Measurements from ENCODE around the gene NUPR1. TPM values are rescaled to one million over a fixed set of nuclear protein-coding genes. Genes with fewer than 3 reads are reported as not detected.

NUPR1 gene
- polyA plus RNA-seq, 2 of the 4 experiments (the other 2 are of a cell fraction), result 29.3 to 47.8 TPM

DNA sequence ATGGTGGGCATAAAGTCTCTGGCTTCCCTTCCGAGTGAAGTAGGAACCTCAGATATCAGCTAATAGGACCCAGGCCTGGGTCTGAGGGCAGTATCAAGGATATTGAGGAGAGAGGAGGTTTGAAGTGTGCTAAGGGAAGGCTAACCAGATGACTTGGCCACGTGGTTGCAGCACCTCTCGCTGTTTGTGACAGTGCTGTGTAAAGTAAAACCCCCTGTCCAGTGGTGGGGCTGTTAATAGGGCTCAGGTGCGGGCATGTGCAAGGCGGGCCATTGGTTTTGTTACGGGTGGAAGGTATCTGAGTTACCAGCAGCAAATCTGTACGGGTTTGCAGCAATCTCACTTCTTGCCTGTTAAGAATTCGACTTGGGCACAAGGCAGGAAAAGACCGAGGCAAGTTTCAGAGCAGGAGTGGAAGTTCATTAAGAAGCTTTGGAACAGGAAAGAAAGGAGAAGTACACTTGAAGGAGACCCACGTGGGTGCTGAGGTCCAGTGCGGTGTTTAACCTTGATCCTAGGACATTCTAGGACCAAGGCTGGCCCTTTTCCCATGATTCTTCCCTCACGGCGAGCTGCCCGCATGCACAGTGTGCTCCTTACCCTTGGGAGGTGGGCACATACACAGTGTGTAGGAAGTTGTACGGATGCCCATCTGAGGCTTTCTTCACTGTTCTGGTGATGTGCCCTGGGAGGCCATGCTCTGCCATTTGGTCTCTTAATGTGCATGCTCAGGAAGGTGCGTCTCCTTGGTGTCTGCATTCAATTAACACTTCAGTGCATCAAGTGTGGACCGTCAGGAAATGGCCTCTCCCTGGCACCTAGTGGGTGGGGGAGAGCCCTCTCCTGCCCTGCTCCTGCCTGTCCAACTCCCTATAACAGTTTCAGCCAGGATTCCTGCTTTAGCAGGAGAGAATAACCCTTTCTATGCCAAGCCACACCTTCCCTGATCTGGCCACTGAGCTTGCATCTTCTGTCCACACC, 35.3 kb upstream of the NUPR1 start:
- ChIA-PET POLR2A (no interaction called here), CTCF (no interaction called here)
- Histone ChIP-seq H3K4me2 (no peak overlapping the region), H3K9me3 (no peaks in the 10 kb centered on the region), H3K27ac (no peak overlapping the region), H3K4me3 (no peak overlapping the region), H3K4me1 (no peaks in the 10 kb centered on the region)
- FAIRE-seq (no peak), DNase-seq (ENCODE audit: low read depth in 1 of 2, low spot score in 1 of 2) (no peak), ATAC-seq (peak in 1 of 2 experiments; percentile 52; a peak in 1 of 6 replicates)
- WGBS (ENCODE audit: missing lambda C conversion rate), result 84% methylated on average over 17 of the region's 17 CpGs
- TF ChIP-seq TP53 (CRISPR knock-in tag; IDR thresholded peaks at IDR 0.05), result no peak
- TF ChIP-seq MAZ (IDR thresholded peaks at IDR 0.05; ENCODE audit: borderline replicate concordance, low read depth, low read length), result no peak
- TF ChIP-seq MYC (IDR thresholded peaks at IDR 0.05; ENCODE audit: borderline replicate concordance, low read length), result no peak
- no peak for TF ChIP-seq RCOR1 (IDR thresholded peaks at IDR 0.05; ENCODE audit: low read depth, low read length)
- TF ChIP-seq, protein P1, sequence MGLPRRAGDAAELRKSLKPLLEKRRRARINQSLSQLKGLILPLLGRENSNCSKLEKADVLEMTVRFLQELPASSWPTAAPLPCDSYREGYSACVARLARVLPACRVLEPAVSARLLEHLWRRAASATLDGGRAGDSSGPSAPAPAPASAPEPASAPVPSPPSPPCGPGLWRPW (IDR thresholded peaks at IDR 0.05), result no peak

DNA sequence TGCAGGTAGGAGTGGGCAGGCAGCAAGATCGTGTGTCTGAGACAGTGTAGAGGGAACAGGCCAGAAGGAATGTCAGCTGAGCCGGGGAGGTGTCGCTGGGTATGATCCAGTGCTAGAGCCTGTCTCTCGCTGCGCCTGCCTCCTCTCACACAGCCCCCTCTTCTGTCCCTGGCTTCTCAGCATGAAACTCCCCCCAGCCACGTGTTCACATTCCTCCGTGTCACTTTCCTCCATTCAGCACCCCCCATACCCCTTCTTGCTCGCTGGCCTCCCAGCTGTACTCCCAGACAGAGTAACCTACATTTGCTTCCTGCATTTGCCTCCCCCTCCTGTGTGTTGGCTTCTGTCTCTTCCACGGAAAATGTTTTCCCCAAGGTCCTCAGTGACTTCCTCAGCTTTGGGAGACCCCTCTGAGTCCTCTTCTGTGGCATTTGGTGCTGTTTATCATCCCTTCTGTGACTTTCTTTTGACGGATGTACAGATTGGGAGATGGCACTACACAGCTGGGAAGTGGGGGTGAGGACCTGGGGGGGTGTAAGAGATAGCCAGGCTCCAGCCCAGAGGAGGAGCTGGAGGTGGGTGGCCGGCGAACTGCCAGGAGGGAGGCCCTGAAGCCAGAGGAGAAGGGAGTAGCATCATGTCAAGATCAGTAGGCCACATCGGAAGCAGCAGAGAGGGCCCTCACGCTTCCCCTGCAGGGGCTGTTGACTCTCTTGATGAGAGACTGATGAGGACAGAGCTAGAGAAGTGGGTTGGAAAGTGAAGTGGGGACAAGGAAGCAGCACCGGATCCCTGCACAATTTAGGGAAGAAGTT, 34.1 kb upstream of the NUPR1 start:
- peaks cover 1% of the 10 kb centered on the region; the same call in 2 of the 3 replicates for H3K9me3 ChIP-seq
- no peak overlapping the region for H3K27ac ChIP-seq
- no peaks in the 10 kb centered on the region for H3K4me1 ChIP-seq
- FAIRE-seq (no peak), ATAC-seq (no peak), DNase-seq (ENCODE audit: low read depth in 1 of 2, low spot score in 1 of 2) (no peak)
- TF ChIP-seq, protein P2, sequence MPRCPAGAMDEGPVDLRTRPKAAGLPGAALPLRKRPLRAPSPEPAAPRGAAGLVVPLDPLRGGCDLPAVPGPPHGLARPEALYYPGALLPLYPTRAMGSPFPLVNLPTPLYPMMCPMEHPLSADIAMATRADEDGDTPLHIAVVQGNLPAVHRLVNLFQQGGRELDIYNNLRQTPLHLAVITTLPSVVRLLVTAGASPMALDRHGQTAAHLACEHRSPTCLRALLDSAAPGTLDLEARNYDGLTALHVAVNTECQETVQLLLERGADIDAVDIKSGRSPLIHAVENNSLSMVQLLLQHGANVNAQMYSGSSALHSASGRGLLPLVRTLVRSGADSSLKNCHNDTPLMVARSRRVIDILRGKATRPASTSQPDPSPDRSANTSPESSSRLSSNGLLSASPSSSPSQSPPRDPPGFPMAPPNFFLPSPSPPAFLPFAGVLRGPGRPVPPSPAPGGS (IDR thresholded peaks at IDR 0.05), result no peak
- TF ChIP-seq RAD21 (conservative IDR thresholded peaks at IDR 0.05 in 1 of 2, IDR thresholded peaks at IDR 0.05 in 1 of 2) (no peak), ZFP36 (IDR thresholded peaks at IDR 0.05; ENCODE audit: borderline replicate concordance, partially characterized antibody) (no peak), NFE2L2 (conservative IDR thresholded peaks at IDR 0.05; ENCODE audit: low read length) (no peak), MYC (IDR thresholded peaks at IDR 0.05; ENCODE audit: borderline replicate concordance, low read length) (no peak), E2F6 (IDR thresholded peaks at IDR 0.05; ENCODE audit: borderline replicate concordance, low read depth) (no peak), ESRRA (IDR thresholded peaks at IDR 0.05; ENCODE audit: borderline replicate concordance, low read length) (no peak), FOSB (CRISPR knock-in tag; IDR thresholded peaks at IDR 0.05) (no peak), POLR2A (IDR thresholded peaks at IDR 0.05; ENCODE audit: low read length) (no peak), SMC3 (IDR thresholded peaks at IDR 0.05) (no peak), MAFK (IDR thresholded peaks at IDR 0.05; ENCODE audit: partially characterized antibody) (no peak), TFCP2L1 (CRISPR knock-in tag; IDR thresholded peaks at IDR 0.05) (no peak), POLR2AphosphoS2 (conservative IDR thresholded peaks at IDR 0.05; ENCODE audit: low read length) (no peak), RARB (CRISPR knock-in tag; IDR thresholded peaks at IDR 0.05) (no peak), RFX5 (IDR thresholded peaks at IDR 0.05) (no peak)
- TF ChIP-seq, protein P3, sequence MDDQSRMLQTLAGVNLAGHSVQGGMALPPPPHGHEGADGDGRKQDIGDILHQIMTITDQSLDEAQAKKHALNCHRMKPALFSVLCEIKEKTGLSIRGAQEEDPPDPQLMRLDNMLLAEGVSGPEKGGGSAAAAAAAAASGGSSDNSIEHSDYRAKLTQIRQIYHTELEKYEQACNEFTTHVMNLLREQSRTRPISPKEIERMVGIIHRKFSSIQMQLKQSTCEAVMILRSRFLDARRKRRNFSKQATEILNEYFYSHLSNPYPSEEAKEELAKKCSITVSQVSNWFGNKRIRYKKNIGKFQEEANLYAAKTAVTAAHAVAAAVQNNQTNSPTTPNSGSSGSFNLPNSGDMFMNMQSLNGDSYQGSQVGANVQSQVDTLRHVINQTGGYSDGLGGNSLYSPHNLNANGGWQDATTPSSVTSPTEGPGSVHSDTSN (IDR thresholded peaks at IDR 0.05), result no peak
- TF ChIP-seq, protein P4, sequence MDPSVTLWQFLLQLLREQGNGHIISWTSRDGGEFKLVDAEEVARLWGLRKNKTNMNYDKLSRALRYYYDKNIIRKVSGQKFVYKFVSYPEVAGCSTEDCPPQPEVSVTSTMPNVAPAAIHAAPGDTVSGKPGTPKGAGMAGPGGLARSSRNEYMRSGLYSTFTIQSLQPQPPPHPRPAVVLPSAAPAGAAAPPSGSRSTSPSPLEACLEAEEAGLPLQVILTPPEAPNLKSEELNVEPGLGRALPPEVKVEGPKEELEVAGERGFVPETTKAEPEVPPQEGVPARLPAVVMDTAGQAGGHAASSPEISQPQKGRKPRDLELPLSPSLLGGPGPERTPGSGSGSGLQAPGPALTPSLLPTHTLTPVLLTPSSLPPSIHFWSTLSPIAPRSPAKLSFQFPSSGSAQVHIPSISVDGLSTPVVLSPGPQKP (IDR thresholded peaks at IDR 0.05; ENCODE audit: low read depth, low read length), result no peak
- TF ChIP-seq, protein P5, sequence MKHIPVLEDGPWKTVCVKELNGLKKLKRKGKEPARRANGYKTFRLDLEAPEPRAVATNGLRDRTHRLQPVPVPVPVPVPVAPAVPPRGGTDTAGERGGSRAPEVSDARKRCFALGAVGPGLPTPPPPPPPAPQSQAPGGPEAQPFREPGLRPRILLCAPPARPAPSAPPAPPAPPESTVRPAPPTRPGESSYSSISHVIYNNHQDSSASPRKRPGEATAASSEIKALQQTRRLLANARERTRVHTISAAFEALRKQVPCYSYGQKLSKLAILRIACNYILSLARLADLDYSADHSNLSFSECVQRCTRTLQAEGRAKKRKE (CRISPR knock-in tag; IDR thresholded peaks at IDR 0.05; ENCODE audit: low read depth), result no peak
- WGBS (ENCODE audit: missing lambda C conversion rate), result 91% methylated on average over 15 of the region's 15 CpGs
- H3K4me3 ChIP-seq, result no peak overlapping the region
- ChIA-PET POLR2A (no interaction called here), CTCF (interaction anchor here (1.5 kb wide), 1 partner anchor 43 kb away, joined by 4 read pairs; no protein-coding TSS in a partner anchor)
- no peak overlapping the region for H3K4me2 ChIP-seq

Measured in A549 (cell line).